Stomach (tissue), 9 donors: Measurements from ENCODE around the gene CRIM1. TPM values are rescaled to one million over a fixed set of nuclear protein-coding genes. Genes with fewer than 3 reads are reported as not detected.
A peak's percentile ranks its signal among the peaks of the same experiment; 100 is the strongest.

Source experiments
- DNase-seq, 2 donors: peaks; one replicate each; pipeline versions ENCODE4 v3.0.0 to v3.0.0-alpha.2; 2013 to 2019
- H3K27ac ChIP-seq, 5 donors: fragments of 200-600 bp in 4 of 5; sonication (generic) in 4 of 5; one replicate each; pipeline ENCODE4 v1.5.1; 2013 to 2019; ENCODE audit warnings: mild to moderate bottlenecking in 1 of 5, moderate library complexity in 1 of 5
- H3K27me3 ChIP-seq, 3 donors: fragments of 200-600 bp; sonication (generic); one replicate each; pipeline ENCODE4 v1.5.1; 2017 to 2019; ENCODE audit warnings: mixed run types in 1 of 3
- H3K36me3 ChIP-seq, 4 donors: fragments of 200-600 bp; sonication (generic); 1 replicate in 3 of 4; 2 replicates in 1 of 4; pipeline ENCODE4 v1.5.1; 2016 to 2019
- H3K4me1 ChIP-seq, 4 donors: fragments of 200-600 bp; sonication (generic); one replicate each; pipeline ENCODE4 v1.5.1; 2016 to 2019
- H3K4me3 ChIP-seq, 4 donors: fragments of 200-600 bp; sonication (generic) in 3 of 4; one replicate each; pipeline ENCODE4 v1.5.1; 2016 to 2019; ENCODE audit warnings: mild to moderate bottlenecking in 1 of 4
- H3K9me3 ChIP-seq, 4 donors: fragments of 200-600 bp; sonication (generic); one replicate each; pipeline ENCODE4 v1.5.1; 2016 to 2019
- EP300 ChIP-seq: sonication (generic); formaldehyde crosslinking; IDR thresholded peaks from one replicate; pipeline ENCODE4 v1.6.1; 2017; ENCODE audit warnings: antibody characterized with exemption
- POLR2A ChIP-seq, 4 donors: fragments of 450-650 bp; IDR thresholded peaks; one replicate each; pipeline ENCODE4 v1.6.1; 2016; ENCODE audit warnings: antibody characterized with exemption in 4 of 4, control low read depth in 2 of 4, mild to moderate bottlenecking in 1 of 4, moderate library complexity in 1 of 4
- POLR2AphosphoS5 ChIP-seq, 3 donors: sonication (generic); formaldehyde crosslinking; IDR thresholded peaks; one replicate each; pipeline ENCODE4 v1.6.1; 2016; ENCODE audit warnings: antibody characterized with exemption in 3 of 3
- WGBS, 5 donors: extraction: QIAGEN DNeasy Blood & Tissue Kit in 3 of 5; methylation state at CpG; one replicate each; pipeline versions ENCODE4 v1.1.5 to v1.1.7; 2013 to 2018; 5-methylcytosine and 5-hydroxymethylcytosine counted together
- intact Hi-C: fragments of 100-400 bp; cut with DNase I; formaldehyde crosslinking; loops from one replicate; pipeline ENCODE4 v1.15.1; 2023; ENCODE audit warnings: low total_unique reads
- polyA plus RNA-seq, 3 donors: library from polyadenylated mRNA; stranded (reverse); fragments of 200-250 nt; gene quantifications; one replicate each; pipeline ENCODE4 v1.2.3, GENCODE V29; 2013
- total RNA-seq, 5 donors: library from RNA; depleted of rRNA; stranded (reverse); fragments of >200 nt; gene quantifications; one replicate each; pipeline versions ENCODE4 v1.1.0 to v1.2.3, GENCODE V29; 2014 to 2016
- TF ChIP-seq, protein P1 (sequence below), 7 experiments: fragments of 450-650 bp in 4 of 7; fragments of 200-600 bp in 3 of 7; sonication (generic) in 3 of 7; IDR thresholded peaks; one replicate each; pipeline ENCODE4 v1.5.1; 2016 to 2019; ENCODE audit warnings: antibody characterized with exemption in 7 of 7, control low read depth in 2 of 7, mild to moderate bottlenecking in 1 of 7
- donor health status: healthy with polysubstance abuse.
- donor health status: Bipolar disorder and iron deficiency.
- donor health status: healthy.

Gene CRIM1
- total and polyA plus RNA-seq, 8 donors: 3.1 to 158 (median 50.7) TPM

DNA sequence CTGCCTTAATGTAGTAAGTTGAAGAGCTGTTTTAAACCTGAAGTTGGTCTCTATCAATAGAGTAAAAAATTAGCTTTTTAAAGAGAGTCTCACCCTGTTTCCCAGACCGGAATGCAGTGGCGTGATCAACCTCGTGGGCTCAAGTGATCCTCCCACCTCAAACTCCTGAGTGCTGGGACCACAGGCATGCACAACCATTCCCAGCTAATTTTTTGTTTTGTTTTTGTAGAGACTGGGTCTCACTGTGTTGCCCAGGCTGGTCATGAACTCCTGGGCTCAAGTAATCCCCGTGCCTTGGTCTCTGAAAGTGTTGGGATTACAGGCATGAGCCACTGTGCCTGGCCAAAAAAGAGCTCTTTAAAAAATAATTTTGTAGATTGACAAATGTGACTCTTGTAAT is 40.3 kb downstream of the CRIM1 start:
- DNase-seq: no peak
- no peaks in the 10 kb centered on the region for H3K36me3 ChIP-seq
- H3K27ac ChIP-seq: no peak overlapping the region
- no peak overlapping the region for H3K4me3 ChIP-seq
- no peak for TF ChIP-seq POLR2AphosphoS5 (IDR thresholded peaks at IDR 0.05)
- no peak for TF ChIP-seq POLR2A (IDR thresholded peaks at IDR 0.05)
- no peak for TF ChIP-seq EP300
- TF ChIP-seq, protein P1, sequence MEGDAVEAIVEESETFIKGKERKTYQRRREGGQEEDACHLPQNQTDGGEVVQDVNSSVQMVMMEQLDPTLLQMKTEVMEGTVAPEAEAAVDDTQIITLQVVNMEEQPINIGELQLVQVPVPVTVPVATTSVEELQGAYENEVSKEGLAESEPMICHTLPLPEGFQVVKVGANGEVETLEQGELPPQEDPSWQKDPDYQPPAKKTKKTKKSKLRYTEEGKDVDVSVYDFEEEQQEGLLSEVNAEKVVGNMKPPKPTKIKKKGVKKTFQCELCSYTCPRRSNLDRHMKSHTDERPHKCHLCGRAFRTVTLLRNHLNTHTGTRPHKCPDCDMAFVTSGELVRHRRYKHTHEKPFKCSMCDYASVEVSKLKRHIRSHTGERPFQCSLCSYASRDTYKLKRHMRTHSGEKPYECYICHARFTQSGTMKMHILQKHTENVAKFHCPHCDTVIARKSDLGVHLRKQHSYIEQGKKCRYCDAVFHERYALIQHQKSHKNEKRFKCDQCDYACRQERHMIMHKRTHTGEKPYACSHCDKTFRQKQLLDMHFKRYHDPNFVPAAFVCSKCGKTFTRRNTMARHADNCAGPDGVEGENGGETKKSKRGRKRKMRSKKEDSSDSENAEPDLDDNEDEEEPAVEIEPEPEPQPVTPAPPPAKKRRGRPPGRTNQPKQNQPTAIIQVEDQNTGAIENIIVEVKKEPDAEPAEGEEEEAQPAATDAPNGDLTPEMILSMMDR (IDR thresholded peaks at IDR 0.05): no peak
- no peaks in the 10 kb centered on the region for H3K9me3 ChIP-seq
- peaks cover 7 to 41% (median 14%) of the 10 kb centered on the region in 4 donors for H3K4me1 ChIP-seq
- no peaks in the 10 kb centered on the region for H3K27me3 ChIP-seq
- intact Hi-C loops: no loop called here
- WGBS, 5 donors: 92 to 96% (median 94%) methylated on average over 4 of the region's 4 CpGs

GRCh38 chr2:36396878-36397539 is 41.4 kb downstream of the CRIM1 start:
- Histone ChIP-seq H3K9me3 (no peaks in the 10 kb centered on the region), H3K4me1 (peaks cover 7 to 41% (median 14%) of the 10 kb centered on the region in 4 donors), H3K36me3 (no peaks in the 10 kb centered on the region), H3K27me3 (no peaks in the 10 kb centered on the region), H3K27ac (no peak overlapping the region), H3K4me3 (no peak overlapping the region)
- 94 to 99% (median 96%) methylated on average over 9 of the region's 9 CpGs for WGBS, 5 donors
- intact Hi-C loops: no loop called here
- TF ChIP-seq POLR2A (IDR thresholded peaks at IDR 0.05) (no peak), EP300 (no peak), POLR2AphosphoS5 (IDR thresholded peaks at IDR 0.05) (no peak)
- TF ChIP-seq, protein P1 (IDR thresholded peaks at IDR 0.05): no peak
- DNase-seq: no peak

- no peak overlapping the region for H3K4me3 ChIP-seq
- H3K9me3 ChIP-seq: no peaks in the 10 kb centered on the region
- H3K27me3 ChIP-seq: no peaks in the 10 kb centered on the region
- no peak overlapping the region for H3K27ac ChIP-seq
- H3K4me1 ChIP-seq: peaks cover 7 to 41% (median 14%) of the 10 kb centered on the region in 4 donors
- 53 to 76% (median 59%) methylated on average over 7 of the region's 7 CpGs for WGBS, 5 donors
- TF ChIP-seq, protein P1 (IDR thresholded peaks at IDR 0.05): no peak
- TF ChIP-seq POLR2AphosphoS5 (IDR thresholded peaks at IDR 0.05) (peak in 1 of 3 donors; percentile 39), EP300 (no peak)
- no peaks in the 10 kb centered on the region for H3K36me3 ChIP-seq
- DNase-seq: peak in 1 of 2 donors; percentile 36
- intact Hi-C loops: no loop called here
Measured at GRCh38 chr2:36397728-36398413, 42.3 kb downstream of the CRIM1 start.

- no peaks in the 10 kb centered on the region for H3K36me3 ChIP-seq
- H3K27ac ChIP-seq: no peak overlapping the region
- peaks cover 7 to 30% (median 14%) of the 10 kb centered on the region in 4 donors for H3K4me1 ChIP-seq
- intact Hi-C loops: no loop called here
- no peaks in the 10 kb centered on the region for H3K27me3 ChIP-seq
- no peak overlapping the region for H3K4me3 ChIP-seq
- WGBS, 5 donors: 81 to 86% (median 84%) methylated on average over 2 of the region's 2 CpGs
- no peaks in the 10 kb centered on the region for H3K9me3 ChIP-seq
- TF ChIP-seq POLR2AphosphoS5 (IDR thresholded peaks at IDR 0.05) (no peak), POLR2A (IDR thresholded peaks at IDR 0.05) (no peak), EP300 (no peak)
- no peak for DNase-seq
Measured at GRCh38 chr2:36399050-36399449, 43.5 kb downstream of the CRIM1 start.
